ENCODE data around the gene INO80. TPM values are rescaled to one million over a fixed set of nuclear protein-coding genes. Genes with fewer than 3 reads are reported as not detected.

INO80 gene
- total RNA-seq, 1 donor from 2014 or later = 23.5 TPM

DNA sequence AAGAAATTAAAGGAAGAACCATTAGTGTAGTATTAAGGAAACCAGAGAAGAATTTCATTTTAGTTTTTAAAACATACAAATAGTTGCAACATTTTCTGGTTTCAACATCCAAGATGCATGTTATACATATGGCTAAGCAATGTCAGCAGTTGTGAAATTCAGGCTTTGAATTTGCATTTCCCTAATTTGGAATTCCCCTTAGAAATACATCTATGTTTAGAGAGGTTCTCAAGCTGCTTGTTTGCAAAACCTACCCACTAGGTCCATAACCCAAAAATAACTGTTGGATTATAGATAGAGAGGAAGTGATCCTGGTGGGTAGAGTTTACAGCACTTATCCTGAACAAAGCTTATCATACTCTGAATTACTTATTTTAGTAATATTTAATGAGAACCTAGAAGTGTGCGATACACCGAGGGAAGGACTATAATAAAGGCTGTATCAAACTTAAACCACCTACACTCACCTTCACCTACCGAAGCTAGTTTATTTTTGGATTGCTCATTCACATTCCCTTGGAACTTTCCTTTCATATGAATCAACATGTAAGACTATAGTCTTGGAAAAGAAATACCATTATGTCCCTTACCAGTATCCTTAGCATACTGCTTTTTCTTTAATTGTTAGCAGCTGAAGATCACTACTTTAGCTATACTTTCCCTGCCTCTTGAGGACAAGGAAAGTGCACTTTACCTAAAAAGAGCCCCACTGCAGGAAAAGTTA, 102.2 kb downstream of the INO80 start:
- no peak overlapping the region for H3K4me3 ChIP-seq (ENCODE audit: low read length in 3 of 3)
- no peak overlapping the region for H3K9ac ChIP-seq (ENCODE audit: low read depth in 1 of 3, low read length in 3 of 3)
- no peaks in the 10 kb centered on the region for H3K9me3 ChIP-seq (ENCODE audit: control insufficient read depth in 3 of 3, low read length in 3 of 3)
- no peaks in the 10 kb centered on the region for H3K27me3 ChIP-seq (ENCODE audit: control insufficient read depth in 3 of 3, insufficient read depth in 3 of 3, low read length in 3 of 3)
- no peak overlapping the region for H3K27ac ChIP-seq (ENCODE audit: low read depth, low read length)
- peaks cover 3 to 23% (median 10%) of the 10 kb centered on the region in 3 donors for H3K4me1 ChIP-seq (ENCODE audit: control insufficient read depth in 3 of 3, insufficient read depth in 3 of 3, low read length in 3 of 3)
- H3K36me3 ChIP-seq (ENCODE audit: control insufficient read depth in 3 of 3, insufficient read depth in 3 of 3, low read length in 3 of 3) = peaks cover 6 to 20% (median 16%) of the 10 kb centered on the region in 3 donors

GRCh38 chr15:41011055-41011815, 104.8 kb downstream of the INO80 start:
- no peak overlapping the region for H3K4me3 ChIP-seq (ENCODE audit: low read length in 3 of 3)

DNA sequence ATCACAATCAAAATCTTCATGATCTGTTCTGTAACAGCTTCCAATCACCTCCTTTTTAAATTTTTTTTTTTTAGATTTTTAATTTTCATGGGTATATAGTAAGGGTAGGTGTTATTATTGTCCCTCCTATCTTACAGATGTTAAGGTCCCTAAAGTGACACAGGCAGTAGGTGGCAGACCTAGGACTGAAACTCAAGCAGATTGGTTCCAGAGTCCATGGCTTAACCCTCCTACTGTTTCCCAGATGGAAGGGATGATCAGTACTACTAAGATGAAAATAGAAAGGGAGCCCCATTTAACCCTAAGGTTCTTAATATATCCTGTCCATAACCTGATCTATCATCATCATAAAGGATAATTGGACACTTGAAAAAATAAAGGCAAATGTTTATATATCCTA, 105.7 kb downstream of the INO80 start:
- no peaks in the 10 kb centered on the region for H3K27me3 ChIP-seq (ENCODE audit: control insufficient read depth in 3 of 3, insufficient read depth in 3 of 3, low read length in 3 of 3)
- no peak overlapping the region for H3K27ac ChIP-seq (ENCODE audit: low read depth, low read length)
- no peak overlapping the region for H3K9ac ChIP-seq (ENCODE audit: low read depth in 1 of 3, low read length in 3 of 3)
- peaks cover 0 to 11% (median 6%) of the 10 kb centered on the region in 3 donors for H3K36me3 ChIP-seq (ENCODE audit: control insufficient read depth in 3 of 3, insufficient read depth in 3 of 3, low read length in 3 of 3)
- H3K4me1 ChIP-seq (ENCODE audit: control insufficient read depth in 3 of 3, insufficient read depth in 3 of 3, low read length in 3 of 3) = peaks cover 7 to 16% (median 9%) of the 10 kb centered on the region in 3 donors
- H3K9me3 ChIP-seq (ENCODE audit: control insufficient read depth in 3 of 3, low read length in 3 of 3) = no peaks in the 10 kb centered on the region
- H3K4me3 ChIP-seq (ENCODE audit: low read length in 3 of 3) = no peak overlapping the region

More at GRCh38 chr15:41011055-41011815, 104.8 kb downstream of the INO80 start:
- Histone ChIP-seq H3K4me1 (ENCODE audit: control insufficient read depth in 3 of 3, insufficient read depth in 3 of 3, low read length in 3 of 3) (peaks cover 7 to 16% (median 8%) of the 10 kb centered on the region in 3 donors), H3K36me3 (ENCODE audit: control insufficient read depth in 3 of 3, insufficient read depth in 3 of 3, low read length in 3 of 3) (peaks cover 2 to 15% (median 13%) of the 10 kb centered on the region in 3 donors), H3K9me3 (ENCODE audit: control insufficient read depth in 3 of 3, low read length in 3 of 3) (no peaks in the 10 kb centered on the region), H3K27me3 (ENCODE audit: control insufficient read depth in 3 of 3, insufficient read depth in 3 of 3, low read length in 3 of 3) (no peaks in the 10 kb centered on the region), H3K27ac (ENCODE audit: low read depth, low read length) (no peak overlapping the region), H3K9ac (ENCODE audit: low read depth in 1 of 3, low read length in 3 of 3) (no peak overlapping the region)

GRCh38 chr15:41006479-41006878, 109.6 kb downstream of the INO80 start:
- Histone ChIP-seq H3K4me1 (ENCODE audit: control insufficient read depth in 3 of 3, insufficient read depth in 3 of 3, low read length in 3 of 3) (peaks cover 0 to 12% (median 10%) of the 10 kb centered on the region in 3 donors), H3K9me3 (ENCODE audit: control insufficient read depth in 3 of 3, low read length in 3 of 3) (no peaks in the 10 kb centered on the region), H3K4me3 (ENCODE audit: low read length in 3 of 3) (no peak overlapping the region), H3K9ac (ENCODE audit: low read depth in 1 of 3, low read length in 3 of 3) (no peak overlapping the region), H3K36me3 (ENCODE audit: control insufficient read depth in 3 of 3, insufficient read depth in 3 of 3, low read length in 3 of 3) (peaks cover 2 to 16% (median 11%) of the 10 kb centered on the region in 3 donors), H3K27ac (ENCODE audit: low read depth, low read length) (no peak overlapping the region), H3K27me3 (ENCODE audit: control insufficient read depth in 3 of 3, insufficient read depth in 3 of 3, low read length in 3 of 3) (no peaks in the 10 kb centered on the region)

GRCh38 chr15:41004490-41004889, 111.6 kb downstream of the INO80 start:
- Histone ChIP-seq H3K36me3 (ENCODE audit: control insufficient read depth in 3 of 3, insufficient read depth in 3 of 3, low read length in 3 of 3) (peaks cover 2 to 22% (median 11%) of the 10 kb centered on the region in 3 donors), H3K4me1 (ENCODE audit: control insufficient read depth in 3 of 3, insufficient read depth in 3 of 3, low read length in 3 of 3) (peaks cover 5 to 15% (median 11%) of the 10 kb centered on the region in 3 donors), H3K9ac (ENCODE audit: low read depth in 1 of 3, low read length in 3 of 3) (no peak overlapping the region), H3K9me3 (ENCODE audit: control insufficient read depth in 3 of 3, low read length in 3 of 3) (no peaks in the 10 kb centered on the region), H3K27ac (ENCODE audit: low read depth, low read length) (no peak overlapping the region), H3K4me3 (ENCODE audit: low read length in 3 of 3) (no peak overlapping the region), H3K27me3 (ENCODE audit: control insufficient read depth in 3 of 3, insufficient read depth in 3 of 3, low read length in 3 of 3) (no peaks in the 10 kb centered on the region)

- Histone ChIP-seq H3K27ac (ENCODE audit: low read depth, low read length) (peak overlapping the region; percentile 48), H3K4me1 (ENCODE audit: control insufficient read depth in 3 of 3, insufficient read depth in 3 of 3, low read length in 3 of 3) (peaks cover 5 to 13% (median 11%) of the 10 kb centered on the region in 3 donors), H3K9ac (ENCODE audit: low read depth in 1 of 3, low read length in 3 of 3) (no peak overlapping the region), H3K36me3 (ENCODE audit: control insufficient read depth in 3 of 3, insufficient read depth in 3 of 3, low read length in 3 of 3) (peaks cover 5 to 35% (median 21%) of the 10 kb centered on the region in 3 donors), H3K27me3 (ENCODE audit: control insufficient read depth in 3 of 3, insufficient read depth in 3 of 3, low read length in 3 of 3) (no peaks in the 10 kb centered on the region), H3K9me3 (ENCODE audit: control insufficient read depth in 3 of 3, low read length in 3 of 3) (no peaks in the 10 kb centered on the region), H3K4me3 (ENCODE audit: low read length in 3 of 3) (no peak overlapping the region)
These were observed 114.4 kb downstream of the INO80 start for GRCh38 chr15:41001524-41002214.

DNA sequence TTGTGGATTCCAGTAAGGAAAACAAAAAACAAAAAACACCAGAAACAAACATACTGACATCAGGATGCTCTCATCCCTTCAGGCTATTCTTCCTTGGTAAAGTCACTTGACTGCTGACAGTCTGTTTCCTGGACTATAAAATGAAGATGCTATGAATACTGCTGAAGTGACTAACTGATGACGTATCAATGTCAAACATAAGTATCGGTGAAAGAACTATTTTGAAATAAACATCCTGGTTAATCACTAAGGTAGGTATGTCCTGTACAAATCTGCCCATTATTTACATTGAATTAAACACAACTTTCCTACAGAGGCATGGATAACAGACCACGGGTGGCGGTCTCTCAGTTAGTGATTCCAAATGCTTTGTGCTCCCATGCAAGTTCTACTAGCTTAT, 116.9 kb downstream of the INO80 start:
- Histone ChIP-seq H3K27ac (ENCODE audit: low read depth, low read length) (no peak overlapping the region), H3K9ac (ENCODE audit: low read depth in 1 of 3, low read length in 3 of 3) (no peak overlapping the region), H3K4me3 (ENCODE audit: low read length in 3 of 3) (no peak overlapping the region), H3K4me1 (ENCODE audit: control insufficient read depth in 3 of 3, insufficient read depth in 3 of 3, low read length in 3 of 3) (peaks cover 5 to 11% (median 9%) of the 10 kb centered on the region in 3 donors), H3K9me3 (ENCODE audit: control insufficient read depth in 3 of 3, low read length in 3 of 3) (no peaks in the 10 kb centered on the region), H3K36me3 (ENCODE audit: control insufficient read depth in 3 of 3, insufficient read depth in 3 of 3, low read length in 3 of 3) (peaks cover 8 to 45% (median 35%) of the 10 kb centered on the region in 3 donors), H3K27me3 (ENCODE audit: control insufficient read depth in 3 of 3, insufficient read depth in 3 of 3, low read length in 3 of 3) (no peaks in the 10 kb centered on the region)

- Histone ChIP-seq H3K36me3 (ENCODE audit: control insufficient read depth in 3 of 3, insufficient read depth in 3 of 3, low read length in 3 of 3) (peaks cover 6 to 46% (median 41%) of the 10 kb centered on the region in 3 donors), H3K27me3 (ENCODE audit: control insufficient read depth in 3 of 3, insufficient read depth in 3 of 3, low read length in 3 of 3) (no peaks in the 10 kb centered on the region), H3K4me3 (ENCODE audit: low read length in 3 of 3) (no peak overlapping the region), H3K27ac (ENCODE audit: low read depth, low read length) (no peak overlapping the region), H3K9ac (ENCODE audit: low read depth in 1 of 3, low read length in 3 of 3) (no peak overlapping the region), H3K4me1 (ENCODE audit: control insufficient read depth in 3 of 3, insufficient read depth in 3 of 3, low read length in 3 of 3) (peaks cover 0 to 4% (median 0%) of the 10 kb centered on the region in 3 donors), H3K9me3 (ENCODE audit: control insufficient read depth in 3 of 3, low read length in 3 of 3) (no peaks in the 10 kb centered on the region)
These were observed 120.4 kb downstream of the INO80 start for GRCh38 chr15:40995656-40996055.

GRCh38 chr15:40992825-40993224, 123.3 kb downstream of the INO80 start:
- Histone ChIP-seq H3K9ac (ENCODE audit: low read depth in 1 of 3, low read length in 3 of 3) (no peak overlapping the region), H3K36me3 (ENCODE audit: control insufficient read depth in 3 of 3, insufficient read depth in 3 of 3, low read length in 3 of 3) (peaks cover 6 to 44% (median 36%) of the 10 kb centered on the region in 3 donors), H3K4me3 (ENCODE audit: low read length in 3 of 3) (no peak overlapping the region), H3K9me3 (ENCODE audit: control insufficient read depth in 3 of 3, low read length in 3 of 3) (no peaks in the 10 kb centered on the region), H3K27ac (ENCODE audit: low read depth, low read length) (no peak overlapping the region), H3K4me1 (ENCODE audit: control insufficient read depth in 3 of 3, insufficient read depth in 3 of 3, low read length in 3 of 3) (peaks cover 0 to 4% (median 0%) of the 10 kb centered on the region in 3 donors), H3K27me3 (ENCODE audit: control insufficient read depth in 3 of 3, insufficient read depth in 3 of 3, low read length in 3 of 3) (no peaks in the 10 kb centered on the region)
